Measurements from ENCODE around the gene SLC13A3.

SLC13A3 gene

DNA sequence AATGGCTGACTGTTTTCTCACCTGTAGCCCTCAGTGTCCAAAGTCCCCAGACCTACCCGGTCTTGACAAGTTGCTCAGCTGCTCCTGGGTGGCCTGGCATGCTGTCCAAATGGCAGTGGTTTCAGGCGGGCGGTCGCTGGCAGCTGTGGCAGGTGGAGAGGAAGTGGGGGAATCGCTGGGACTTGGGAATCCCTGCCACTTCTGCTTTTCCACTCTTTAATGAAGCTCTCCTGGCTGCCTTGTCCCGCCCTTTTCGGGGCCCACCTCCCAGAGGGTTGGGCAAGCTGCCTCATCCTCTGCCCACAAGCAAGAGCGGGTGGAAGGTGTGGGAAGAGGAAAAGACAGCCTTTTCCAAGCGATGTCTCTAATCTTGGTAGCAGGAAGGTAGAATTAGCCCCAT, 100.8 kb downstream of the SLC13A3 start, which contains the start of gene OCSTAMP:
TSS of gene OCSTAMP (minus strand) at position 194 of the 400 bp plus-strand sequence. CDS start at position 100, 94 bp downstream.
- H3K4me3 ChIP-seq (ENCODE audit: low read depth, low read length) = no peak within 1 kb of the TSS
- no peak for DNase-seq (ENCODE audit: low read depth)
- TF ChIP-seq, protein P1, sequence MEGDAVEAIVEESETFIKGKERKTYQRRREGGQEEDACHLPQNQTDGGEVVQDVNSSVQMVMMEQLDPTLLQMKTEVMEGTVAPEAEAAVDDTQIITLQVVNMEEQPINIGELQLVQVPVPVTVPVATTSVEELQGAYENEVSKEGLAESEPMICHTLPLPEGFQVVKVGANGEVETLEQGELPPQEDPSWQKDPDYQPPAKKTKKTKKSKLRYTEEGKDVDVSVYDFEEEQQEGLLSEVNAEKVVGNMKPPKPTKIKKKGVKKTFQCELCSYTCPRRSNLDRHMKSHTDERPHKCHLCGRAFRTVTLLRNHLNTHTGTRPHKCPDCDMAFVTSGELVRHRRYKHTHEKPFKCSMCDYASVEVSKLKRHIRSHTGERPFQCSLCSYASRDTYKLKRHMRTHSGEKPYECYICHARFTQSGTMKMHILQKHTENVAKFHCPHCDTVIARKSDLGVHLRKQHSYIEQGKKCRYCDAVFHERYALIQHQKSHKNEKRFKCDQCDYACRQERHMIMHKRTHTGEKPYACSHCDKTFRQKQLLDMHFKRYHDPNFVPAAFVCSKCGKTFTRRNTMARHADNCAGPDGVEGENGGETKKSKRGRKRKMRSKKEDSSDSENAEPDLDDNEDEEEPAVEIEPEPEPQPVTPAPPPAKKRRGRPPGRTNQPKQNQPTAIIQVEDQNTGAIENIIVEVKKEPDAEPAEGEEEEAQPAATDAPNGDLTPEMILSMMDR (IDR thresholded peaks at IDR 0.05; ENCODE audit: insufficient read depth, low read depth, low read length, missing control alignments) = no peak

DNA sequence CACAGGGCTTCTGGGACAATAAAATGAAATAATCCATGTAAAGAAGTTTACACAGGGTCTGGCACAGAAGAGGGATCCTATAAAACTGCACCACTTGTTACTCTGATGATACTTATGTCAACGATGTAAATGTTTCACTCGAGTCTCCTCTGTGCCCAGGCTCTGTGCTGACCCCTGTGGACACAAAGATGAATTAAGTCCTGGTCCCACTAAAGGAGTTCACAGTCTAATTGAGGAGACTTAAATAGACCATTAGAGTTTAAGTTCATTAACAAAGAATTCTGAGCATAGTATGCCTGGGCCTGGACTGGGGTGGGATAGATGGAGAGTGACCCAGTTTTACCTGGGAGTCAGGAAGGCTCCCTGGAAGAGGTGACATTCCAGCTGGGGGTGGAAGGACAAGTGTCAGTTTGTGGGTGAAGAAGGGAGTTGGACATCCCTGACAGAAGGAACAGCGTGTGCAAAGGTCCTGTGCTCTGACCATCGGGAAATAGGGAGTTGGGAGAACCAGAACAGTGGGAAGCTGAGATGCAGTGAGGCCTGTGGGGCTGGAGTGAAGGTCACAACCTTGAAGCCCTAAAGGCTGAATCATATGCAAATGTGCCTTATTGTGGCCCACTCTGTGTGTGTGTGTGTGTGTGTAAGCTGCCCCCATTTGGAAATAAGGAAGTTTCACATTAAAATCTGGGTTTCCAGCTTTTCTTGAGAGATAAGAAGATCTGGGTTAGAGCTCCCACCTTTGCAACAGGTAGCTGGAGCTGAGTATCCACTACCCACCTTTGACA, 101.9 kb downstream of the SLC13A3 start:
- no peak for DNase-seq (ENCODE audit: low read depth)
- TF ChIP-seq, protein P1 (IDR thresholded peaks at IDR 0.05; ENCODE audit: insufficient read depth, low read depth, low read length, missing control alignments) = no peak
- no peak overlapping the region for H3K4me3 ChIP-seq (ENCODE audit: low read depth, low read length)

DNA sequence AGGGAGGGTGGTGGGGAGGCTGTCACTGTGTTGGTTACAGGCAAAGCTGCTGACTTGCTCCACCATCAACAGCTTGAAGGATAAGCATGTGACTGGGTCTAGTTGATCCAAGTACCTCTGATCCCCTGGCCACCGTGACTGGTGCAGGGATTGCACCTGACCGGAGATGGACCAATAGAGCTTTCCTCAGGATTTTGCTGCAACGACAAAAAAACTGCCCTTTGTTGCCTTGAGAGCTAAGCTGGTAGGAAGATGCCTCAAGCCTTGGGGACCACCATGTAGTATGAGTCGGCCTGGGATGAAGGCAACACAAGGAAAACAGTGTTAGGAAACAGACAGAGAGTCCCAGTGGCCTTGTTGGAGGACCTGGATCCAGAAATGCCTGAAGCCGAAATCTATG, 102.6 kb downstream of the SLC13A3 start:
- H3K4me3 ChIP-seq (ENCODE audit: low read depth, low read length) = no peak overlapping the region
- TF ChIP-seq, protein P1 (IDR thresholded peaks at IDR 0.05; ENCODE audit: insufficient read depth, low read depth, low read length, missing control alignments) = no peak
- no peak for DNase-seq (ENCODE audit: low read depth)

DNA sequence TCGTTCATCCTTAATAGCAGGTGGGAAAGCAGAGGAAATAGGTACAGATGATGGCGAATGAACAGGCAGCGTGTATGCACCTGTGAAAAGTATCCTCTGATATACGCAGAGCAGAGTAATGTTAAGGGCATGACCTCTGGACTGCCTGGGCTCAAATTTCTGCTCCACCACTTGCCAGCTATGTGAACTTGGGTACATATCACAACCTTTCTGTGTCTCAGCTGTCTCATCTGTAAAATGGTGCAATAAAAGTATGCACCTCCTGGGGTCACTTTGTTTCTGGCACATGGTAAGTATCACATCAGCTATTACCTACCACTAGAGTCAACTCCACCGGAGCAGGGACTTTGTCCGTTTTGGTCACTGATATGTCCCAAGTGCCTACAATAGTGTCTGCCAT, 103.3 kb downstream of the SLC13A3 start:
- H3K4me3 ChIP-seq (ENCODE audit: low read depth, low read length) = no peak overlapping the region
- no peak for DNase-seq (ENCODE audit: low read depth)
- TF ChIP-seq, protein P1 (IDR thresholded peaks at IDR 0.05; ENCODE audit: insufficient read depth, low read depth, low read length, missing control alignments) = no peak

DNA sequence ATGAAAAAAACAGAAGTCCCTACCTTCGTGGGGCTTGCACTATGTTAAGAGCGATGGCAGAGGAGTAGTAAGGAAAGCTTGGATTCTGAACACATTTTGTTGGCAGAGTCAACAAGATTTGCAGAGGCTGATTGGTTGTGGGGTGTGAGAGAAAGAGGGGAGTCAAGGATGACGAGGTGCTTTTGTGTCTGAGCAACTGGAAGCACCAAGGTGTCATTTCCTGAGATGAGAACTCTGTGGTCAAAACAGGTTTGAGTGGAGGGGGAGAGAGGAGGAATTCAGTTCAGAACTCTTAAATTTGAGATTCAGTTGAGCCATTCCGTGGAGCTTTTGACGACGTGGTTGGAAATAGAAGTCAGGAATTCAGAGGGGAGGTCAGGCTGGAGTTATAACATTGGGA, 104.3 kb downstream of the SLC13A3 start:
- no peak for DNase-seq (ENCODE audit: low read depth)
- TF ChIP-seq, protein P1 (IDR thresholded peaks at IDR 0.05; ENCODE audit: insufficient read depth, low read depth, low read length, missing control alignments) = no peak
- H3K4me3 ChIP-seq (ENCODE audit: low read depth, low read length) = no peak overlapping the region

DNA sequence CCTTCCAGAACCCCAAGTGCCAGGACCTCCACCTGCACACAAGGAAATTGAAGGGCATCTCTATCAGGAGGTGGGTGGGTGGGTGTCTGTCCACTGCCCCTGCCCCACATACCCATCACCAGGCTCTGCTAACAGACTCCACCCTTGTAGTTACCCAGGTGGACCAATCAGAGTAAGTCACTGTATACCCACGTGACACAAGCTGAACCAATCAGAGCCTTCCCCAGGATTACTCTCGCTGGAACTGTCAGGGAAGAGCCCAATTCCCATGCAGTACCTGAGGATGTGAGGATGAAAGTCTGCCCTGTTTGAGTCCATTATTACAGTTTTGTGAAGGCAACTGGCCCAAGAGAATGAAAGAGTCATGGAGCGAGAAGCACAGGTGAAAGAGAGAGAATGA, 105.0 kb downstream of the SLC13A3 start:
- DNase-seq (ENCODE audit: low read depth) = no peak
- TF ChIP-seq, protein P1 (IDR thresholded peaks at IDR 0.05; ENCODE audit: insufficient read depth, low read depth, low read length, missing control alignments) = no peak
- no peak overlapping the region for H3K4me3 ChIP-seq (ENCODE audit: low read depth, low read length)

DNA sequence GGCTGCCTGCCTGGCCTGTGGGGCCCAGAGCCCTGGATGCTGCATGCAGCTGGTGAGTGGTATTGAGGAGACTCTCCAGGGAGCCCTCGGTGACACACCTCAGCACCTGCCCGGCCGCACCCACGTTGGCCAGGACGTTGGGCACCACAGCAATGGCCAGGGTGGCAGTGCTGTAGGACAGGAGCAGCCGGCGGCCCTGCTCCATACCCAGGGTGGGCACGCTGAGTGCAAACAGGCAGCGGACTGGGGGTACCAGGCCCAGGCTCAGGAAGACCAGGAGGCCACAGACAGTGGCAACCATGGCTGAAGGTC, 105.5 kb downstream of the SLC13A3 start:
- no peak overlapping the region for H3K4me3 ChIP-seq (ENCODE audit: low read depth, low read length)
- TF ChIP-seq, protein P1 (IDR thresholded peaks at IDR 0.05; ENCODE audit: insufficient read depth, low read depth, low read length, missing control alignments) = no peak
- DNase-seq (ENCODE audit: low read depth) = no peak

Data from GM12865 (cell line).